ENCODE measurements around the gene MPP2. TPM values are rescaled to one million over a fixed set of nuclear protein-coding genes. Genes with fewer than 3 reads are reported as not detected.
A peak's percentile ranks its signal among the peaks of the same experiment; 100 is the strongest.
"Not testable (repeated sequence)": the region's sequence is repeated elsewhere in the genome, so short reads cannot be mapped to it uniquely, and the experiment has no call there.

Gene MPP2
- total RNA-seq, 1 donor from 2014 or later, result 1.0 TPM

DNA sequence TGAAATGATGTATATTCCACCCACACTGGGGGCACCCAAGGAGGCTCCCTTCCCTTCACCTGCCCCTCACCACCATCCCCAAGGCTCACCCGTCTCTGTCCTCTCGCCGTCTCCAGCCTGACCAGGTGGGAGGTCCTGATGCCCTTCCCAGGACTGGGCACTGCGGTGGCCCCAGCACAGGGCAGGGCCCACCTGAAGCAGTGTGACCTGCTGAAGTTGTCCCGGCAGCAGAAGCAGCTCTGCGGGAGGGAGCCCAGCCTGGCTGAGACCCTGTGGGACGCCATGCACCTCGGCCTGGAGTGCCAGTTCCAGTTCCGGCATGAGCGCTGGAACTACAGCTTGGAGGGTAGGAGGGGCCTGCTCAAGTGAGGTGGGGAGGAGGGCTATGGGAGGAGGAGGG, 25.0 kb upstream of the MPP2 start:
- H3K36me3 ChIP-seq (ENCODE audit: control insufficient read depth in 3 of 3, insufficient read depth in 3 of 3, low read length in 3 of 3), result no peaks in the 10 kb centered on the region
- H3K9ac ChIP-seq (ENCODE audit: low read depth in 1 of 3, low read length in 3 of 3), result no peak overlapping the region
- peaks cover 0 to 7% (median 5%) of the 10 kb centered on the region in 3 donors for H3K4me1 ChIP-seq (ENCODE audit: control insufficient read depth in 3 of 3, insufficient read depth in 3 of 3, low read length in 3 of 3)
- peaks cover 0 to 21% (median 10%) of the 10 kb centered on the region in 3 donors for H3K27me3 ChIP-seq (ENCODE audit: control insufficient read depth in 3 of 3, insufficient read depth in 3 of 3, low read length in 3 of 3)
- no peak overlapping the region for H3K4me3 ChIP-seq (ENCODE audit: low read length in 3 of 3)
- no peak overlapping the region for H3K27ac ChIP-seq (ENCODE audit: low read depth, low read length)
- no peaks in the 10 kb centered on the region for H3K9me3 ChIP-seq (ENCODE audit: control insufficient read depth in 3 of 3, low read length in 3 of 3)

DNA sequence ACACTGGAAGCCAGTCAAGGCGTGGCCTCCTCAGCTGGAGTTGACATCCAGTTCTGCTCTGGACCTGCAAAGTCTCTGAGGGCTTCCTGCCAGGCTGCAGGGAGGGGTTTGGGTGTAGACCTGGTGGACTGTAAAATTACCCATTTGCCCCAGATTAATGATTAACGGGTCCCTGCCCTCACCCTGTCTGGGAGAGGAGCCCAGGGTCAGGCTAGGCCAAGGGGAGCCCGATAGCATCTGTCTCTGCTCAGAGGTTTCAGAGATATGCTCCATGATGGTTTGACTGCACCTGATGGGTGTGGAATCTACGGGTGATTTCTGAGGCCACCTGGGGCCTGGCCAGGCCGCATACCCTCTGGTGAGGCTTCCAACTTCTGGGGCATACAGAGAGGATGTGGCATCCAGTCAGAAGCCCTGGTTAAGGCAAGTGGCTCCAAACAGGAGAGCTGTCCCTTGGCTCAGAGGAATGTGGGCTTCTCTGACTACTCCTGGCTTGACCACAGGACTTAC, 23.8 kb upstream of the MPP2 start:
- Histone ChIP-seq H3K36me3 (ENCODE audit: control insufficient read depth in 3 of 3, insufficient read depth in 3 of 3, low read length in 3 of 3) (no peaks in the 10 kb centered on the region), H3K4me1 (ENCODE audit: control insufficient read depth in 3 of 3, insufficient read depth in 3 of 3, low read length in 3 of 3) (peaks cover 4 to 13% (median 12%) of the 10 kb centered on the region in 3 donors), H3K9ac (ENCODE audit: low read depth in 1 of 3, low read length in 3 of 3) (no peak overlapping the region), H3K9me3 (ENCODE audit: control insufficient read depth in 3 of 3, low read length in 3 of 3) (no peaks in the 10 kb centered on the region), H3K27me3 (ENCODE audit: control insufficient read depth in 3 of 3, insufficient read depth in 3 of 3, low read length in 3 of 3) (peaks cover 9 to 19% (median 17%) of the 10 kb centered on the region in 3 donors), H3K27ac (ENCODE audit: low read depth, low read length) (no peak overlapping the region), H3K4me3 (ENCODE audit: low read length in 3 of 3) (no peak overlapping the region)

DNA sequence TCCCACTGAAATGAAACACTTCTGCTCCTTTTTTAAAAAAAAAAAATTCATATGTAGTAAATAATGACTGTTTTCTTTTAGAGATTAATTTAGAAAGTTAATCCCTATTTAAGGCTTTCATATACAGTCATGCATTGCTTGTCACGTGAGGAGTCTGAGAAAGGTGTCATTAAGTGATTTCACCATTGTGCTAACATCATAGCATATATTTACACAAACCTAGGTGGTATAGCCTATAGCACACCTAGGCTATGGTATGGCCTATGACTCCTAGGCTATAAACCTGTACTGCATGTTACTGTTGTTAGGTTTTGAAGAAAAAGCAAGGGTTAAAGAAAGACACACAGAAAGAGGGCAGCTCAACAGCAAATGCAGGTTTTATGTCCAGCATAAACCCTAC, 21.3 kb upstream of the MPP2 start:
- H3K9ac ChIP-seq (ENCODE audit: low read depth in 1 of 3, low read length in 3 of 3), result no peak overlapping the region
- H3K9me3 ChIP-seq (ENCODE audit: control insufficient read depth in 3 of 3, low read length in 3 of 3), result no peaks in the 10 kb centered on the region
- peaks cover 15 to 20% (median 20%) of the 10 kb centered on the region in 3 donors for H3K27me3 ChIP-seq (ENCODE audit: control insufficient read depth in 3 of 3, insufficient read depth in 3 of 3, low read length in 3 of 3)
- H3K4me1 ChIP-seq (ENCODE audit: control insufficient read depth in 3 of 3, insufficient read depth in 3 of 3, low read length in 3 of 3), result peaks cover 4 to 13% (median 12%) of the 10 kb centered on the region in 3 donors
- no peak overlapping the region for H3K27ac ChIP-seq (ENCODE audit: low read depth, low read length)
- H3K36me3 ChIP-seq (ENCODE audit: control insufficient read depth in 3 of 3, insufficient read depth in 3 of 3, low read length in 3 of 3), result no peaks in the 10 kb centered on the region
- H3K4me3 ChIP-seq (ENCODE audit: low read length in 3 of 3), result no peak overlapping the region

DNA sequence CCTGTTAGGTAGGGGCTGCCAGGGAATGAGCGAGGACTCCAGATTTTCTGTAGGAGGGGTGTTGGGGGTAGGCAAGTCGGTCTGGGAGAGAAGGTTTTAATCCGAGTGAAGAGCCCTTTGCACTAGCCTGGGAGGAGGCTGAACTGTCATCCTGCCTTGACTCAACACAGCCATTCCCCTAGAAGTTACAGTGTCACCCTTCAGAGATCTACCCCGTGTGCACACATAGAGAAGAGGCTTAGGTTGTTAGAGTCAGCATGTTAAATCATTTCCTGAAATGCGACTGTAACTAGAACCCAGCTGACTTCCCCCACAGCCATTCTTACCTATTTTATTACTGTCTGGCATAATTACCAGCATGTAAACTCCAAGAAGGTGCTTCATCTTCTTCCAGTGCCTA, 20.6 kb upstream of the MPP2 start:
- H3K4me1 ChIP-seq (ENCODE audit: control insufficient read depth in 3 of 3, insufficient read depth in 3 of 3, low read length in 3 of 3), result peaks cover 4 to 13% (median 12%) of the 10 kb centered on the region in 3 donors
- H3K27ac ChIP-seq (ENCODE audit: low read depth, low read length); H3K9me3 ChIP-seq (ENCODE audit: control insufficient read depth in 3 of 3, low read length in 3 of 3); H3K36me3 ChIP-seq (ENCODE audit: control insufficient read depth in 3 of 3, insufficient read depth in 3 of 3, low read length in 3 of 3): not testable (repeated sequence)
- H3K27me3 ChIP-seq (ENCODE audit: control insufficient read depth in 3 of 3, insufficient read depth in 3 of 3, low read length in 3 of 3), result peaks cover 15 to 18% (median 15%) of the 10 kb centered on the region in 3 donors
- H3K4me3 ChIP-seq (ENCODE audit: low read length in 3 of 3), result peak overlapping the region; percentile 22 to 54 (median 53)
- peak overlapping the region in 2 of 3 donors; percentile 6 to 40 for H3K9ac ChIP-seq (ENCODE audit: low read depth in 1 of 3, low read length in 3 of 3)

DNA sequence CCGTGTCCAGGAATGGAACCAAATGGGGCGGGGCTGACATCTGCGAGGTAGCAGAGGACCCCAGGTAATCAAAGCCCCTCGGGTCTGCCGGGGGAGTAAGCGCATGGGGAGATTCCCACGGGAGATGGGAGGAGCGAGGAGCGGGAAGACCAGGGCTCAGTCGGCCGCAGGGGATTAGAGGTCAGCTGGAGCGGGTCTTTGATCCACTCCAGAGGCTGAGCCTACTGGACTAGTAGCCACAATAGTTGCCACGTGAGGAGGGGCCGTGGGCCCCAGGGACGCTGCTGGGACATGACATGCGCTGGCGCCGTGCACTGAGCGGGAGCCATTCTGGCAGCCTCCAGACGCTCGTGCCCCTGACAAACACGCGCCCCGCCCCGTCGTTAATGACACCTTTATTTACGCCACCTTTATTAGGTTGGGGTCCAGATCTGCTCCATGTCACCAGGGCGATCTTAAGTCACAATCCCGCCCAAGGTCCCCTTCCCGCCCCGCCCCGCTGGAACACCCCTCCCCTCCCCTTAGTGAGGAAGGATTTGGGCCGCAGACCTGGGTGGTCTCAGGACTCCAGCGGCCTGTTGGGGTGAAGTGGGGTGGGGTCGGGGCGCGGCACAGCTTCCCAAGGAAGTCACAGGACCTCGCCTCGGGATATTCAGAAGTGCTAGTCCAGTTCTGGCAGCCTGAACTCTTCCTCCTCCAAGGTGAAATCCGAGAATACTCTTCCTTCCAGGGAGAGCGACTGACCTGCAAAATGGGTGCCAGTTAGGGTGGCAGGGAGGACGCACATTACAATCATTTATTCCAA, 19.9 kb upstream of the MPP2 start:
- Histone ChIP-seq H3K4me3 (ENCODE audit: low read length in 3 of 3) (peak overlapping the region; percentile 53 to 65 (median 62)), H3K27me3 (ENCODE audit: control insufficient read depth in 3 of 3, insufficient read depth in 3 of 3, low read length in 3 of 3) (peaks cover 14 to 18% (median 15%) of the 10 kb centered on the region in 3 donors), H3K4me1 (ENCODE audit: control insufficient read depth in 3 of 3, insufficient read depth in 3 of 3, low read length in 3 of 3) (peaks cover 4 to 13% (median 12%) of the 10 kb centered on the region in 3 donors), H3K27ac (ENCODE audit: low read depth, low read length) (peak overlapping the region; percentile 30), H3K9me3 (ENCODE audit: control insufficient read depth in 3 of 3, low read length in 3 of 3) (no peaks in the 10 kb centered on the region), H3K36me3 (ENCODE audit: control insufficient read depth in 3 of 3, insufficient read depth in 3 of 3, low read length in 3 of 3) (no peaks in the 10 kb centered on the region), H3K9ac (ENCODE audit: low read depth in 1 of 3, low read length in 3 of 3) (peak overlapping the region; percentile 54 to 64 (median 57))

DNA sequence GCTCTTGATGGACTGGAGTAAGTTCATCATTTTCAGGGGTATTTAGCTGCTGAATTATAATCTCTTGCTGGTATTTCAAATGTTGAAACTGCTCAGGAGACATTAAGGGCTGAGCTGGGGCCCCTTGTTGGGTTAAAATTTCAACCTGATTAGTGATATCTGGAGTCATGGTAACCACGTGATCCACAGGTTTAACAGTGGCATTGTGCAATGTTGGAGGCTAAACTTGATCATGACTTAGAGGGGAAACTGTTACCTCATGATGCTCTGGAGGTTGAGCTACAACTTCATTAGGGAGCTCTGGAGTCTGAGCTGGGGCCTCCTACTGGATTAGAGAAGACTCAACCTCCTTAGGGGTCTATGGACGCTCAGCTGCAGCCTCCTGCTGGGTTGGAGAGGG, 17.2 kb upstream of the MPP2 start:
- no peaks in the 10 kb centered on the region for H3K36me3 ChIP-seq (ENCODE audit: control insufficient read depth in 3 of 3, insufficient read depth in 3 of 3, low read length in 3 of 3)
- H3K9ac ChIP-seq (ENCODE audit: low read depth in 1 of 3, low read length in 3 of 3), result no peak overlapping the region
- H3K27me3 ChIP-seq (ENCODE audit: control insufficient read depth in 3 of 3, insufficient read depth in 3 of 3, low read length in 3 of 3), result peaks cover 18 to 26% (median 24%) of the 10 kb centered on the region in 3 donors
- H3K27ac ChIP-seq (ENCODE audit: low read depth, low read length), result no peak overlapping the region
- peaks cover 4 to 13% (median 12%) of the 10 kb centered on the region in 3 donors for H3K4me1 ChIP-seq (ENCODE audit: control insufficient read depth in 3 of 3, insufficient read depth in 3 of 3, low read length in 3 of 3)
- no peak overlapping the region for H3K4me3 ChIP-seq (ENCODE audit: low read length in 3 of 3)
- no peaks in the 10 kb centered on the region for H3K9me3 ChIP-seq (ENCODE audit: control insufficient read depth in 3 of 3, low read length in 3 of 3)

DNA sequence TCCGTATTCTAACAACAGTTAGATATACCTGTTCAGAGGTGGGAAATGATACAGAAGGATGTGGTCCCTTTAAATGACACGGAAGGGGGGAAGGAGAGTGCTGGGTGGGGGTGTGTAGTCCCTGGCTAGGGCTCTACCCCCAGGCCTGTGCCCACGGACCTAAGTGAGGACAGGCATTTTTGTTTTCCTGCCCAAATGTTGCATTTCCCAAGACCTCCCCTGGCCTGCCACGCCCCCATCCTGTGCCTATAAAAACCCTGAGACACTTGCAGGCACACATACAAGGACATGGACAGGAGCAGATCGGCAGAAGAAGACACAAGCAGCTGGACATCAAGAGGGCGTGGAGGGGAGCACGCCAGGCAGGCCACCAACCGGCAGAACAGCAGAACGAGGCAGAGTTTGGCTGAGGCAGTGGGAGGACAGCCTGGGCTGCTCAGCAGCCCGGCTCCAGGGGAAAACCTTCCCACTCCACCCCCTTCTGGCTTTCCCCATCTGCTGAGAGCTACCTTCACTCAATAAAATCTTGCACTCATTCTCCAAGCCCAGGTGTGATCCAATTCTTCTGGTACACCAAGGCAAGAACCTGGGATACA, 13.3 kb upstream of the MPP2 start:
- H3K9me3 ChIP-seq (ENCODE audit: control insufficient read depth in 3 of 3, low read length in 3 of 3), result no peaks in the 10 kb centered on the region
- no peaks in the 10 kb centered on the region for H3K36me3 ChIP-seq (ENCODE audit: control insufficient read depth in 3 of 3, insufficient read depth in 3 of 3, low read length in 3 of 3)
- H3K4me3 ChIP-seq (ENCODE audit: low read length in 3 of 3), result no peak overlapping the region
- no peak overlapping the region for H3K27ac ChIP-seq (ENCODE audit: low read depth, low read length)
- H3K4me1 ChIP-seq (ENCODE audit: control insufficient read depth in 3 of 3, insufficient read depth in 3 of 3, low read length in 3 of 3), result peaks cover 2 to 5% (median 4%) of the 10 kb centered on the region in 3 donors
- H3K9ac ChIP-seq (ENCODE audit: low read depth in 1 of 3, low read length in 3 of 3), result no peak overlapping the region
- H3K27me3 ChIP-seq (ENCODE audit: control insufficient read depth in 3 of 3, insufficient read depth in 3 of 3, low read length in 3 of 3), result peaks cover 13 to 40% (median 29%) of the 10 kb centered on the region in 3 donors

DNA sequence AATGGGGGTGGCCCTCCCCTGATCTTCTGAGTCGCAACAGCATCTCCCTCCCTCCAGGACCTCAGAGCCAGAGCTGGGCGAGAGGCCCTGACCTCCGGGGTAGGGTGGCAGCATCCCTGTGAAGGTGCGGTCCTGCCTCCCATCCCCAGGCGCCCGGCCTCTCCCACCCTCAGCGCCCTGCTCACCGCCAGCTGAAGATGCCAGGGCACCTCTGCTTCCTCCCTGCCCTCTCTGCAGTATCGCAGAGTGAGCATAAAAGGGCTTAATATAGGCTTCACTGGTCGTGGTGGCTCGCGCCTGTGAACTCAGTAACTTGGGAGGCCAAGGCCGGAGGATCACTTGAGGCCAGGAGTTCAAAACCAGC, 10.7 kb upstream of the MPP2 start:
- Histone ChIP-seq H3K27me3 (ENCODE audit: control insufficient read depth in 3 of 3, insufficient read depth in 3 of 3, low read length in 3 of 3) (peaks cover 12 to 35% (median 33%) of the 10 kb centered on the region in 3 donors), H3K4me3 (ENCODE audit: low read length in 3 of 3) (no peak overlapping the region)

DNA sequence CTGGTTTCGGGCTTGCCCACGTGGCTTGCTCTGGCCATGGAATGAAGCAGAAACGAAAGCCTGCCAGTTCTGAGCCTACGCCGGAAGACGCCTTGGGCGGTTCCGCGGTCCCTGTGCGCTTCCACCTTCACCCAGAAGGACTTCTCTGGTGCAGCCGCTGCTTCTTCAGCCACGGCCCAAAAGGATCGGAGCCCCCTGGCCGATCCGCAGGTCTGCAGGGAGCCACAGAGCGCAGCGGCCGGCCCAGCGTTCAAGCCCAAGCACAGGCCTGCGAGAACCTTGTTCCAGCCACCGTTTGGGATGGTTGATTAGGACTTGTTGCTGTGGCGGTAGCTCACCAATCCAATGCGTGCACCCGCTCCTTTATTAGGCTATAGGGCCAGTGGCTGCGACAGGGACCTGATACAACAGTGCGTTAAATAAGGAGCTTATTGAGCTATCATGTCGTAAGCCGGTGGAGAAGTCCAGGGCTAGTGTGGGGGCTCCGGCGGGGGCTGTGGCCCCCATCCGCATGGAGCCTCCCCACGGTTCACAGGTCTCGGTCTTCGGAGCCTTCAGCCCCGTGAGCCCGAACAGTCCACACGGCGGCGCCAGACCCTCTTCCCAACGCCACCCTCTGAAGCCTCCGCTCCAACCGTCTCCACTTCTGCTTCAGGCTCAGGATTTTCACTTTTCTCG, 10.2 kb upstream of the MPP2 start:
- peaks cover 2 to 5% (median 4%) of the 10 kb centered on the region in 3 donors for H3K4me1 ChIP-seq (ENCODE audit: control insufficient read depth in 3 of 3, insufficient read depth in 3 of 3, low read length in 3 of 3)
- H3K4me3 ChIP-seq (ENCODE audit: low read length in 3 of 3), result peak overlapping the region; percentile 43 to 51 (median 45)
- H3K27ac ChIP-seq (ENCODE audit: low read depth, low read length), result no peak overlapping the region
- H3K9ac ChIP-seq (ENCODE audit: low read depth in 1 of 3, low read length in 3 of 3), result no peak overlapping the region
- no peaks in the 10 kb centered on the region for H3K36me3 ChIP-seq (ENCODE audit: control insufficient read depth in 3 of 3, insufficient read depth in 3 of 3, low read length in 3 of 3)
- H3K27me3 ChIP-seq (ENCODE audit: control insufficient read depth in 3 of 3, insufficient read depth in 3 of 3, low read length in 3 of 3), result peaks cover 12 to 35% (median 33%) of the 10 kb centered on the region in 3 donors
- no peaks in the 10 kb centered on the region for H3K9me3 ChIP-seq (ENCODE audit: control insufficient read depth in 3 of 3, low read length in 3 of 3)

More for the DNA sequence above, 10.7 kb upstream of the MPP2 start:
- Histone ChIP-seq H3K36me3 (ENCODE audit: control insufficient read depth in 3 of 3, insufficient read depth in 3 of 3, low read length in 3 of 3) (no peaks in the 10 kb centered on the region), H3K9ac (ENCODE audit: low read depth in 1 of 3, low read length in 3 of 3) (no peak overlapping the region), H3K4me1 (ENCODE audit: control insufficient read depth in 3 of 3, insufficient read depth in 3 of 3, low read length in 3 of 3) (peaks cover 2 to 5% (median 4%) of the 10 kb centered on the region in 3 donors), H3K9me3 (ENCODE audit: control insufficient read depth in 3 of 3, low read length in 3 of 3) (no peaks in the 10 kb centered on the region), H3K27ac (ENCODE audit: low read depth, low read length) (no peak overlapping the region)

Measured in skeletal muscle tissue (tissue), 4 donors.